ENCODE data around the gene NOL11.

DNA sequence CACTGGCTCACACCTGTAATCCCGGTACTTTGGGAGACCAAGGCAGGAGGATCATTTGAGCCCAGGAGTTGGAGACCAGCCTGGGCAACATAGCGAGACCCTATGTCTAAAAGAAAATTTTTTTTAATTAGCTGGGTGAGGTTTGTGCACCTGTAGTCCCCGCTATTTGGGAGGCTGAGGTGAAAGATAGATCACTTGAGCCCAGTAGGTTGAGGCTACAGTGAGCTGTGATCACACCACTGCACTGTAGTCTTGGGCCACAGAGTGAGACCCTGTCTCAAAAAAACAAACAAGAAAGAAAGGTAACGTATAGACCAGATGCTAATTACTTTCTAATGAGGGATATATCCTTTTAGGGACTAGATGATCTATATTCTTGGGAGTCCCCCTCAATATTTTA is 8.1 kb downstream of the NOL11 start:
- TF ChIP-seq, protein P1, sequence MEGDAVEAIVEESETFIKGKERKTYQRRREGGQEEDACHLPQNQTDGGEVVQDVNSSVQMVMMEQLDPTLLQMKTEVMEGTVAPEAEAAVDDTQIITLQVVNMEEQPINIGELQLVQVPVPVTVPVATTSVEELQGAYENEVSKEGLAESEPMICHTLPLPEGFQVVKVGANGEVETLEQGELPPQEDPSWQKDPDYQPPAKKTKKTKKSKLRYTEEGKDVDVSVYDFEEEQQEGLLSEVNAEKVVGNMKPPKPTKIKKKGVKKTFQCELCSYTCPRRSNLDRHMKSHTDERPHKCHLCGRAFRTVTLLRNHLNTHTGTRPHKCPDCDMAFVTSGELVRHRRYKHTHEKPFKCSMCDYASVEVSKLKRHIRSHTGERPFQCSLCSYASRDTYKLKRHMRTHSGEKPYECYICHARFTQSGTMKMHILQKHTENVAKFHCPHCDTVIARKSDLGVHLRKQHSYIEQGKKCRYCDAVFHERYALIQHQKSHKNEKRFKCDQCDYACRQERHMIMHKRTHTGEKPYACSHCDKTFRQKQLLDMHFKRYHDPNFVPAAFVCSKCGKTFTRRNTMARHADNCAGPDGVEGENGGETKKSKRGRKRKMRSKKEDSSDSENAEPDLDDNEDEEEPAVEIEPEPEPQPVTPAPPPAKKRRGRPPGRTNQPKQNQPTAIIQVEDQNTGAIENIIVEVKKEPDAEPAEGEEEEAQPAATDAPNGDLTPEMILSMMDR (IDR thresholded peaks at IDR 0.05), result no peak
- TF ChIP-seq POLR2AphosphoS5 (IDR thresholded peaks at IDR 0.05), result no peak
- TF ChIP-seq EP300 (IDR thresholded peaks at IDR 0.05), result no peak
- no peak for TF ChIP-seq POLR2A (IDR thresholded peaks at IDR 0.05)
